CD4-positive, alpha-beta T cell treated with Interleukin-10 for 1 hour (primary cell): ENCODE measurements around the gene TBX10.
"Not testable (repeated sequence)": the region's sequence is repeated elsewhere in the genome, so short reads cannot be mapped to it uniquely, and the experiment has no call there.

Source experiments
- DNase-seq: peaks from one replicate; pipeline ENCODE4 v3.0.0-alpha.2; 2020

TBX10 gene

GRCh38 chr11:67644472-67645418 lies 5.2 kb upstream of the TBX10 start:
- no peak for DNase-seq

DNA sequence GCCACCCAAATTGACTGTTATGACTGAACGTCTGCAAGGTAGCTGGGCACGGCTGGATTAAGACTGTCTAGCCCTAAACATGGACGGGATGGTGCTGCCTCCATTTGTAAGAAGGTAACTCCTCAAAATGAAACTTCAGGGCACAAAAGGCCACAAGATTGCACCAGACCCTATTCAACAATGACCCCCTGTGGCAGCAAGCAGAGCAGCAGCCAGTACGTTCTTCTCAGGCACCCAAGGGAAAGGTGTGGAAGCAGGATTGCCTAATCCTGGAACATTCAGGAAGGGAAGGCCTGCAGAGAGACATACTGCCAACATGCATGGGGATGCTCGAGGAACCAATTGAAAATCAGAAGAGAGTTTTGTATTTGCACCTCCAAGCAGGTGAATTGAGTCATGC lies 4.5 kb upstream of the TBX10 start:
- DNase-seq, result no peak

DNA sequence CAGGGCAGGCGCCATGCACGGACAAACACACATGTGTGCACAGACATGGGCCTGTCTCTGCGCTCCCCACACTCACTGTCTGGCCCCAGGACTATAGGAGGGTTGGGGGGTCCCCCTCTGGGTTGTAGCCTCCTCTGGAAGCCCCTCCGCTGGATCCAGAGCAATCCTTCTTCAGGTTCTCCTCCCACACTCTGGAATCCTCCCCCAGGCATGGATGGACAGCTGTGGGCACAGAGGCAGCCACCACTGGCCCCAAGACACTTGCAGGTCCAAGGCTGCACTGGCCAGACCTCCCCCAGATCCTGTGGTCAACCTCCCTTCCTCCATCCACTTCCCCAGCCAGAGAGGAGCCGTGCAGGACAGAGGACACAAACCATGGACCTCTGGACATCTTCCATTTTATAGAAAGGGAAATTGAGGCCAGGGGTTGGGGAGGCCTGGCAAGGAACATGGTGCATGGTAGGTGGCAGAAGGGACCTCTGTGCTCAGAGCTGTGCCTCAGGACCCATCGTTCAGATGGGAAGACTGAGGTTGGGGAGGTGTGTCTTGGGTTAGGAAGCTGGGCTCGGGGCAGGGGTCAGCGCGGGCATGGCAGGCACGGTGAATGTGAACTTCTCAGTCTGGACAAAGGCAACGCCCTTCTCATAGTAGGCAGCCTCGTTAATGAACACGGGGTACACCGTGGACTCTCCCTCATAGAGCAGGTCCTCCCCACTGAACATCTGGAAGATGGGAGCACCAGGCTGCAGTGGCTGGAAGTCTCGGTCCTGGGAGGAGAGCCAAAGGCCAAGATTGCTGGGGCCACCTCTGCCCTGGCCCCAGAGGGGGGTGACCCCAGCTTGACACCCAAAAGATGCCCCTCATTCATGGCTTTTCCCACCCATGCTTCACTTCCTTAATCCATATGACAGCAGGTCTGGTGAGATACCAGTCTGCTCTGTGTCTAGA lies 2.9 kb upstream of the TBX10 start:
- no peak for DNase-seq

DNA sequence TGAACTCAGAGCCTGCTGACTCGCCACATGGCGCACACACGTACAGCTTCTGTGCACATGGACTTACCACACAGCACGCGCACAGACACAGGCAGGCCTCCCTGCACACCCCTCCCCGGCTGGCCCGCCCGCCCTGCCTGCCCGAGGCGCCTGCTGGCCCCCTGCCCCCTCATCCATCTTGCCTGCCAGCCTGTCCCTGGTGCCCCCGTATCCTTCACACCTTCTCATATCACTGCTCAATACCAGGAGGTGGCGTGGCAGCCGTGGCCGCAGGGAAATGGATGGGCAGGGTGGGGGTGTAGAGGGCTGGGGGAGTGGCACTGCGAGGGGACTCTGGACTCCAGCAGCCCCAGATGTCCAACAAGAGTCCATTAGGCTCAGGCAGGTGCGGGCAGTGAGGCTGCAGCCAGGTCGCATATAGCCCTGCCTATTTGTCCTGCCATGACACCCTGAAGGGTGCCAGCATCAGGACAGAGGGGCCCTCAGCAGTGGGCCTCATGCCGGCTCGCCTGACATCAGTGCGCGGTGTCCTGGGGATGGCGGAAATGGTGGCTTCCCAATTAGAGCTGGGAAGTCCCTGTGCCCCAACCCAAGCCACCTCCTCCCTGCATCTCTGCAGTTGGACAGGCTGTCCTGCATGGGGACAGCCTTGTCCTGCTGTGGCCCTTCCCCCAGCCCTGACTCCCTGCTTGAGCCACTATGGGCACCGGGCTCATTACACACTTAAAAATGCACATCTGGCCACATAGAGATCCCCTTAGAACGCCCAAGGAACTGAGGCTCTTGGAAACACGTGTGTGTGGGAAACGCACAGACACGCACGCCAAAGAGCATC lies 2.0 kb upstream of the TBX10 start:
- DNase-seq, result no peak

DNA sequence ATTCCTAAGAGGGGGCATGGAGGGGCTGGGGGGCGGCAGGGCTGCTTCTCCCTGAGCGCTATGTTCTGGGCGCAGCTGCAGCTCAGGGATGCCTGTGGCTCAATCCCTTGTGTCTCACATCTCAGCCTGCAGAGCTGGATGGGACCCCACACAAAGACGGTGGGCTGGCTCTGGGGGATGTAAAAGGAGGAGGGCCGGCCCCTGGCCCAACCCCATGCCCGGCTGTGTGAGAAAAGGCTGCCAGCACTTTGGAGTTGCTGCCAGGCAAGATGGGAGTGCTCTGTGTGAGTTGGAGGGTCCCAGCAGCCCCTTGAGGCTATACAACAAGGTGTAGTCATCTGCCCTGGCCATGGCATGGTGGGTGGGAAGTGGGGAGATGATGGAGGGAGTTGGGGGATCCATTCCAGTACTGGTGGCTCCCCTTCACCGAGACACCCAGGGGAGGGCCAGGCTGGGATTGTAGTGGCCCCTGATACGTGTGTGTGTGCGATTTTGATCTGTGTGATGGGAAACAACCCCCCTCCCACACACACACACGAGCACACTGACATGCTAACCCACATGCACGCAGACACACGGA lies 1.3 kb upstream of the TBX10 start:
- DNase-seq, result no peak

DNA sequence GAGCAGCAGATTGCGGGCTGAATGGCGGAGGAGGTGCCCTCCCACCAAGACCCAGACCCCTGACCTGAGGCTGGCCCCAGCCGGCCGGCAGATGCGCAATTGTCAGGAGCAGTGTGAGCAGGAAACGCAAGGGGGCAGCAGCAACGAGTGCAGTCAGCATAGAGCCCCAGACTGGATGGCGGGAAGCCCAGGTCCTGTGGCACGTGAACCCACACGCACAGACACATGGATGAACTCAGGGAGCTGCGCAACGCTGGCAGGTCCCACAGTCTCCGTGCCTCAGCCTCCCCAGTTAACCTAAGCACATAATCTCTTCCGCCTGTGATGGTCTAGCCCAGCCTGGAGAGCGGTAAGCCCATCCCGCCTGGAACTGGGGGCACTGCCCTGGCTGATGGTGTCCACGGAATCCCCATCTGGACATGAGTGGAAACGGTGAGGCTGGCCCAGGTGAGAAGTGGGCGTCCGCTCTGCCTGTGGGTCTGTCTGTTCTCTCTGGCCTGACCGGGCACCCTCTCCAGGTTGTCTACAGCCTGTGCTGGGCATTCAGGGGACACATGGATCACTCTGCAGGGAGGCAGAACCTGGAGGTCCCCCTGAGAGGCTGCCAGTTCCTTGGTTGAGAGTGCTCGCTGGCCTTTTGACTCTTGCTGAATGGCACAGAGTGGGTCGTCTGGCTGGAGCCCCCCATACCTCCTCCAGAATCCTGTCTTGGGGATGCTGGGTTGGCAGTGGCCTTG lies 626 bp upstream of the TBX10 start:
- peak; percentile 72 for DNase-seq

- no peak for DNase-seq
Observed at GRCh38 chr11:67638535-67639437, 777 bp downstream of the TBX10 start.

DNA sequence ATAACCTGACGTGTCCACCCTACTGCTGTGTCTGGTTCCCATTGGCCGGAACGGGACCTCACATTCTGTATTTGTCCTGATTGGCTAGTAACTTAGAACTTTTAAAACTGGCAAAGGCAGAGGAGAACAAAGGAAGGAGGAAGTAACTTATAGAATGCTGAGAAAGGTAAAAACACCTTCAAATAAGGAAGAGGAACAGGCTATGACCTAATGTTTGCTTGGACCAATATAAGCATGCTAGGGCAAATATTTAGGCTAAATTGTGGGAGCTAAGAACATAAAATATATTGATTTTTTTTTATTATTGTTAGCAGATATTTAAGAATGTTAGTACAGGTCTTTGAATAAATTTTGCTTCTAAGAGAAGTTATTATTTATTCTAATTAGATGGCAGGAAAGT lies 2.1 kb downstream of the TBX10 start:
- DNase-seq, result not testable (repeated sequence)

- no peak for DNase-seq
Observed at GRCh38 chr11:67636962-67637361, 2.6 kb downstream of the TBX10 start.

DNA sequence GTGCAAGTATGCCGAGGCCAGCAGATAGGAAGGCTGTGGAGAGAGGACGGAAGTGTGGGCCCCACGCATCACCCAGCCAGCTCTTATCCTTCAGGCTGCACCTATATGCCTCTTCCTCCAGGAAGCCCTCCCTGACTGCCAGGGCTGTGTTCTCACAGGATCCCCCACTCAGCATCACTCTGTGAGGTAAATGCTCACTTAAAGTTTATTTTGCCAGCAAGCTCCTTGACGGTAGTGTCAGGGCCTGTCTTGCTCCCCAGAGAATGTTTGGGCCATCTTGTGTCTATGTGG lies 4.4 kb downstream of the TBX10 start:
- no peak for DNase-seq

- no peak for DNase-seq
Observed at GRCh38 chr11:67634366-67635230, 5.0 kb downstream of the TBX10 start.

DNA sequence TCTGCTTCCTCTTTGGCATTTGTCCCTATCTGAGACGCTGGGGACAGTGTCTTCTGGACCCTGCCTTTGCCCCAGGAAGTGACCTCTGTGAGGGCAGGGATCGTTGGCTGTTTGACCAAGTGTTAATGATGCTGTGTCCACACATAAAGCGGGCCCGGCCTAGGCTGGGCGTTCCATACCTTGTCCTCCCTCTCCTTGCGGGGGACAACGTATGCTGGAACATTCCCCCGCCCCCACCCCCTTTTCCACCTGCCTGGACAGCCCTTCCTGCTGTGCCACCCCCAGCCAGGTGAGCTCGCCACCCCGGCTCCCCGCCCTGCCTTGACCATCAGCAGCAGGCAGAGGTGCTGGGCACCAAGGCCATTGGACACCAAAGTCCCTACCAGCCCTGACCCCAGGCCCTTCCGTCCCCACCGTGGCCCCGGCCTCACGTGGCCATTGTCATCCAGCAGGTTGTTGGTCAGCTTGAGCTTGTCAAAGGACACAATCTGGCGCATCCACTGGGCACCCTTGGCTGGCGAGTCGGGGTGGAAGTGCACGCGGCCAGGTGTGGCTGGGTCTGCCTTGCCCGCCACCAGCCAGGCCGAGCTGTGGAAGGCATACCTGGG lies 5.7 kb downstream of the TBX10 start:
- DNase-seq, result no peak

GRCh38 chr11:67632982-67633755 lies 6.4 kb downstream of the TBX10 start:
- DNase-seq, result no peak

DNA sequence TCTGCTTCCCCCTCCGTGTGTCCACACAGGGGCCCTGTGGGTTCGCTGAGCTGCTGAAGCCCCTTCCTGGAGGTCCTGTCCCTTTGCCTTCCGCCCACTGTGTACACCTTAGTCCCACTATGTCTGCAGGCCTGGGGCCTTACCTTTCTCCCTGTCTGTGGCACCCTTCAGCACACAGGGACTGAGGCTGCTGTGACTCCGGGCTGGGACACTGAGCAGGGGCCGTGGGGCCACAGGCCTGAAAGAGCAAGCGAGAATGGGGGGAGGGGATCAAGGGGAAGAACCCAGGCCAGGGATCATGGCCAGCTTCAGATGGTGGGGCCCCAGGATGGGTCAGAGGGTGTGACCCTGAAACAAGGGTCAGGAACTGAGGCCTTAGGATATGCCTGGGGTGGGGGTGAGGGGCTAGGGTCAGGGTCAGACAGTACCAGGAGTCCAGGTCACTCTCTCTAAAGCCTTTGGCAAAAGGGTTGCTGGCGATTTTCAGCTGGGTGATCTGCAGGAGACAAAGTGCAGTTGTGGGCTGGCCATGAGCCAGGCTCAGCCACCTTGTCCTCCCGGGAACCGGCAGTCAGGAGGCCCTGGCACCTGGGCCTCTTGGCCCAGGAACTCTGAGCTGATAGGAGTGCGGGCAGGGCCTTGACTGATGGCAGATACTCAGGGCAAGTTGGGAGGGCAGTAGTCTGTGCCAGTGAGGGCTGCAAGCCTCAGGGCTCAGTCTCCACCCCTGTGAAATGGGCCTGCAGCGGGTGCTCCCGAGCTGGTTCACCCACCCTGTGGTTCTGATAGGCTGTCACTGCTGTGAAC lies 7.2 kb downstream of the TBX10 start:
- DNase-seq, result no peak

GRCh38 chr11:67631853-67632174 lies 7.7 kb downstream of the TBX10 start:
- DNase-seq, result no peak

DNA sequence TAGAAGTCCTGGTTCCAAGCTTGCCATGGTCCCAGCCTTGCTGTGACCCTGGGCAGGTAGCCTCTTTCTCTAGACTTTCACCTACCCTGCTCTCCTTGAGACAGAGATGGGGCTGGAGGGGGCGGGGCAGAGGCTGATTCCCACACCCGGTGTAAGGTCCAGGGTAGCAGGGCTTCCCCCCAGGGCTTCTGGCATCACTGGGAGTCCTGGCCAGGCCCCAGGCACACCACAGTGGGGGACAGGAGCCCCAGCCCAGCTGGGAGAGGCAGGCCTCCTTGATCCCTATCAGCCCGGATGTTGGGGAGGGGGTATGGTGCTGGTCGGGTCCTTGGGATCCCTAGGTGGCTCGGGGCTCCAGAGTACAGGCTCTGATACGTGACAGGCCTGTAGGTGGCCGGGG lies 8.2 kb downstream of the TBX10 start:
- no peak for DNase-seq

DNA sequence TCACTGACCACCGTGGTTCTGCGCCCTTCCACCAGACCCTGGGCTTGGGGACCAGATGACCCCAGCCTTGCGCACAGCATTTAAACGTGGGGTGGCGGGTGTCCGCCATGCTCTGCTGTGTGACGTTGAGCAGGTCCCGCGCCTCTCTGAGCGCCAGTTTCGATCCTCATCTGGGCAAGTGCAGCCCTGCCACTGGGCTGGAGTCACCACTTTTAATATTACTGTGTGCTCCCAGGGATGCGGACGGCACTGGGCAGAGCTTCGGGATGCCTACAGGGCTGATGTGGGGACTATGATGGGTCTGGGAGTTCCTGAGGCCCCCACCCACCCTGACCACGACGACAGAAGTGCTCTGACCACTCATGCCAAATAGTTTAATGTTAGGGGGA lies 8.6 kb downstream of the TBX10 start:
- DNase-seq, result no peak
